HK-2 (cell line): Measurements from ENCODE around the gene MSL3.
A peak's percentile ranks its signal among the peaks of the same experiment; 100 is the strongest.

Source experiments
- DNase-seq: peaks from one replicate; pipeline ENCODE4 v3.0.0-alpha.2; 2018; ENCODE audit not compliant: unreplicated experiment

MSL3 gene

DNA sequence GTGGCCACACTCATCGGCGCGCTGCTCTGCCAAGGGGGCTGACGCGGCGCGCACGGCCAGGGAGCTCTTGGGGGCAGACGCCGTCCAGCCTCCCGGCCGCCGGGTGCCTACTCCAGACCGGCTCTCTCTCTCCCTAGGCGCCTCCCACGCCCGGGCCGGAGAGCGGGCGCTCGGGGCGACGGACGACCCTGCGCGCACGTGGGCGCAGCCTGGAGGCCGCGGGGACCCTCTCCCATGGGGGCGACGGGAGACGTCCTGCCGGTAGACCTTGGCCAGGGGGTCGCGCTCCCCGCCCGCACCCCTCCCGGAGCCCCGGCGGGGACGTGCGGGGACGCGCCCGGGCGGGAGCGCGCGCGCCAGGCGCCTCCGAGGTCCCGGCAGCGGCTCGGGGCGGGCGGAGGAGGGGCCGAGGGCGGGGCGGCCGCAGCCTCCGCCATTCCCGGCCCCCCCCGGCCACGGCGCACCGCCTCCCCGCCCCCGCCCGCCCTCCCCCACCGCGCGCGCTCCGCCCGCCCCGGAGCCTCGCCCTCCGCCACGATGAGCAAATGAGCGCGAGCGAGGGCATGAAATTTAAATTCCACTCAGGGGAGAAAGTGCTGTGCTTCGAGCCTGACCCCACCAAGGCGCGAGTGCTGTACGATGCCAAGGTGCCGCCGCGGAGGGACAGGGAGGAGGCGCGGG is at the start of gene MSL3:
MSL3 (plus strand) TSS at position 519 of the 681 bp plus-strand sequence; CDS start at position 546, 27 bp downstream.
- DNase-seq, result peak; percentile 76

GRCh38 chrX:11722304-11722703 is 35.7 kb upstream of the MSL3 start:
- no peak for DNase-seq

GRCh38 chrX:11724122-11725017 is 33.7 kb upstream of the MSL3 start:
- DNase-seq, result peak; percentile 11

GRCh38 chrX:11725631-11726442 is 32.2 kb upstream of the MSL3 start:
- no peak for DNase-seq

DNA sequence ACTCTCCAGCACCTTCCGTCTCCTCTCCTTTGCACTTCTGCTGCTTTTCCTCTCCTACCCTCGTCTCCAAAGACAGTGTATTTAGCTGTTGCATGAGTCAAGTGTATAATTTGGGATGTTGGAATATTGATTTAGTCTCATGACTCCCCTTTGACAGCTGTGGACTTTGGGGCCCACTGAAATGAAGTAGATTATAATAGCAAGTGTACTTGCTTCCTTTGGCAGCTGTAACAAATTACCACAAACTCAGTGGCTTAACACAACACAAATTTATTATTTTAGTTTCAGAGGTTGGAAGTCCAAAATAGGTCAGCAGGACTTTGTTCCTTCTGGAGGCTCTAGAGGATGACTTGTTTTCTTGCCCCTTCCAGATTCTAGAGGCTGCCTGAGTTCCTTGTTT is 29.5 kb upstream of the MSL3 start:
- no peak for DNase-seq

GRCh38 chrX:11733614-11734013 is 24.4 kb upstream of the MSL3 start:
- DNase-seq, result no peak

GRCh38 chrX:11739776-11740175 is 18.3 kb upstream of the MSL3 start:
- no peak for DNase-seq

GRCh38 chrX:11740794-11741193 is 17.2 kb upstream of the MSL3 start:
- no peak for DNase-seq

GRCh38 chrX:11741574-11741973 is 16.5 kb upstream of the MSL3 start:
- no peak for DNase-seq

DNA sequence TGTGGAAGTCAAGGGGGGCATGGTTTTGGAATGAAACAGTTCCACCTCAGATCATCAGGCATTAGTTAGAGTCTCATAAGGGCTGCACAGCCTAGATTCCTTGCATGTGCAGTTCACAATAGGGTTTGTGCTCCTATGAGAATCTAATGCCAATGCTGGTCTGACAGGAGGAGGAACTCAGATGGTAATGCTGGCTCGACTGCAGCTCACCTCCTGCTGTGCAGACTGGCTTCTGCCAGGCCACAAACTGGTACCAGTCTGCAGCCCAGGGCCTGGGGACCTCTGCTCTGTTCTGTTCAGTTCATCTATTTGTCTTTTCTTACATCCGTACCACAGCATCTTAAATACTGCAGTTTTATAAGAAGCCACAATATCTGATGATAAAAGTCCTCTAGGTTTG is 12.2 kb upstream of the MSL3 start:
- no peak for DNase-seq

GRCh38 chrX:11750046-11750445 is 8.0 kb upstream of the MSL3 start:
- no peak for DNase-seq

DNA sequence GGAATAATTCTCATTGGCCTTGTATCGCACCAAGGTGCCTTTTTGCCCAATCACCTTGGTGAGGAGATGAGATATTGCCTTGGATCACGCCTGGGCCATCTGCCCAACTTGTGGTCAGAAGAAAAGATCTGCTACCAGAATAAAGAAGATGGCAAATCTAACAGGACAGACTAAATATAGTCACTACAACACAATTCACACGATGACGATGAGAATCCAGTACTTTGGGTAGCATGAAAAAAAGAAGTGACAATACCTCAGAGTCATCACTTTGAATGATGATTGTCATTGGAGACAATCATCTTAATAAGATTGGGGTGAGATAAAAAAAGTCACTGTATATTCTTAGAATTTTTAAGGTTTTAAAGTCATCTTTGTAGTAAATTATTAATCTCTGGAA is 7.3 kb upstream of the MSL3 start:
- no peak for DNase-seq

DNA sequence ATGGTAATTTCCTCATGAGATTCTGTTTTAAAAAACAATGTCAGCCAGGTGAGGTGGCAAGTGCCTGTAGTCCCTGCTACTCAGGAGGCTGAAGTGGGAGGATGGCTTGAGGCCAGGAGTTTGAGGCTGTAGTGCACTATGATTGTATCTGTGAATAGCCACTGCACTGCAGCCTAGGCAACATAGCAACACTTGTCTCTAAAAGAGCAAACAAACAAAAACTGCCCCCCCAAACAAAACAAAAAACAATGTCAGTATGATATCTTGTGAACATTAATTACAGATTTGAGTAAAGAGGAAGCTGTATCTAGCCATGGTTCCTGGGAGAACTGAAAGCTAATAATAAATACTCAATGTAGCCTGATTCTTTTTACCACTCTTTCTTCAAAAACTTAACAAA is 6.8 kb upstream of the MSL3 start:
- no peak for DNase-seq

GRCh38 chrX:11753668-11754067 is 4.4 kb upstream of the MSL3 start:
- DNase-seq, result no peak

- no peak for DNase-seq
Observed at GRCh38 chrX:11754958-11755645, 2.9 kb upstream of the MSL3 start.

GRCh38 chrX:11755724-11756123 is 2.3 kb upstream of the MSL3 start:
- no peak for DNase-seq

DNA sequence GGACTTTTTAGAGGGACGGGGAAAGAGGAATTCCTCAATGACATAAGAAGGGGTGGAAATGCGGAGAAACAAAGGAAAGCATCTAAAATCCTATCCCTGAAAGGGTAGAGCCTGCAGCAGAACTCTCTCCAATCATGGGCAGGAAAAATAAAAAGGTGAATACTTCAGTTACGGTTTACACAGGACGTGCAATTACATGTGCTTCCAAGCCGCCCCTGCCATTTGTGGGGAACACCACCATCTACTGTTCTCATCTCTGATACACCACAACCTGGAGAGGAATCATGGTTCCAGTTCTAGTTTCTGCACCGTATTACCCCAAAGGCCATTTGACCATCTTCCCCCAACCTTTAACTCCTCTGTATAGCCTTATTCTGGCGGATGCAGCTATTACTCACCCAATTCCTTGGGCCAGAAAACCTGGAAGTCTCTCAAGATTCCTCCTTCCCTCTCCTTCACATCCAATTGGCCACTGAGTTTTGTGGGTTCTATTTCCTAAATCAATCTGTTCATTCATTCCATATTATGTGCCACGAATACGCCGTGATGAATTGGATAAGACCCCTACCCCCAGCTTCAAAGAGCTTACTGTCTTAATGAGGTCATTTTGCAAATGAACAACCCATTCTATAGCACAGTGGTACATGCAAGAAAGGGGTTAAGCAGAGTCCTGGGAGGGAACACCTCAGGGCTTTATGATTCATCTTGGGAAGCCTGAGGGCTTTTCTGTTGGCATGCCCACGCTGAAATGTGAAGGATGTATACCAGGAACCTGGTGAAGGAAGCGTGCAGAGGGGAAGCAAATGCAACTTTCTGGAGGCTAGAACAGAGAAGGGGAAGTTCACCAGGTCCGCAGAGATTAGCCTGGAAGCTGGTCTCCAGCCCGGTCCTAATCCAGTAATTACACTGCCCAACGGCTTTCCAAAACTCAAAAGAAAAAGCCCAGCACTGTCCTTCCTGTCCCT is 1.4 kb upstream of the MSL3 start:
- DNase-seq, result no peak

DNA sequence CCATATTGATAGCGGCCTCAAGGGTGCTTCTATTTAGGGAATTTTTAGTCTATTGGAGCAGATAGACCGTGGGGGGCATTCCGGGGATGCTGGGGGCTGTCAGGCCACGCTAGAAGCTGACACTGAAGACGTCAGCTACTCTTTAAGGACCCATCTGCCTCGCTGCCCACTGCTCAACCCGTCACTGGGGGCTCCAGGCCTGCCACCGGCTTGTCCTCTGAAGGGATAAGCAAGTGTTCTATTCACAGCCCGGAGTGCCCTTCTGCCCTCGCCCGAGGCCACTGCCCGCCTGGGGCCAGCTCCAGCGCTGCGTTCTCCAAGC is 679 bp upstream of the MSL3 start:
- DNase-seq, result no peak

- peak; percentile 83 for DNase-seq
Observed at GRCh38 chrX:11758400-11759171, 549 bp downstream of the MSL3 start.

DNA sequence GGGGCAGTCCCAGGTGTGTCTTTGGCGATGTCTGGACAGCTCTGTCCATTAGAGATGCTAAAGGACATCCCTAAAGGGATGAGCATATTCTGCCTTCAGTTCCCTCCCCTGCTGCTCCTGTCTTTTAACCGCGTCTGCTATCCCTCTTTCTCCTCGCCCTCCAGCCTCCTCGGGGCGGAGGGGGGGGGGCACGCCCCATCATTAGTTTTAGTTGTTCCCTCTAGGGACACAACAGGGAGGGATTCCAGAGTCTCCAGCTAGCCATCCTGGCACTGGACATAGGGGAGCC is 1.1 kb downstream of the MSL3 start:
- DNase-seq, result no peak
